Esophagus muscularis mucosa (tissue), 4 donors: ENCODE results near the gene TTN.

ENCODE experiments used
- CTCF ChIP-seq, 3 experiments: fragments of 200-600 bp in 2 of 3; fragments of 450-650 bp in 1 of 3; sonication (generic) in 2 of 3; IDR thresholded peaks; one replicate each; pipeline ENCODE4 v1.5.1; 2017 to 2019; ENCODE audit warnings: antibody characterized with exemption in 3 of 3, mild to moderate bottlenecking in 2 of 3, moderate library complexity in 1 of 3
- EP300 ChIP-seq: sonication (generic); formaldehyde crosslinking; IDR thresholded peaks from one replicate; pipeline ENCODE4 v1.6.1; 2017; ENCODE audit warnings: antibody characterized with exemption
- POLR2A ChIP-seq: fragments of 450-650 bp; IDR thresholded peaks from one replicate; pipeline ENCODE4 v1.6.1; 2017; ENCODE audit warnings: antibody characterized with exemption, moderate library complexity, mild to moderate bottlenecking, low read depth
- POLR2AphosphoS5 ChIP-seq, 2 donors: sonication (generic); formaldehyde crosslinking; IDR thresholded peaks; one replicate each; pipeline ENCODE4 v1.6.1; 2017; ENCODE audit warnings: antibody characterized with exemption in 2 of 2

- TF ChIP-seq CTCF (IDR thresholded peaks at IDR 0.05) (no peak), POLR2A (no peak), POLR2AphosphoS5 (IDR thresholded peaks at IDR 0.05) (no peak), EP300 (no peak)
These were observed 214.6 kb downstream of the TTN start for GRCh38 chr2:178592655-178593054.
